Mesodermal cell (in vitro differentiated cells): ENCODE measurements around the gene TMF1.

Experiments
- H3K27ac ChIP-seq: 2 replicates; pipeline ENCODE4 v1.7.0; 2013; ENCODE audit warnings: mild to moderate bottlenecking, low read depth, low read length, moderate library complexity; ENCODE audit not compliant: severe bottlenecking
- H3K36me3 ChIP-seq: 2 replicates; pipeline ENCODE4 v1.7.1; 2013; ENCODE audit warnings: mild to moderate bottlenecking, low read length, moderate library complexity; ENCODE audit not compliant: control insufficient read depth, insufficient read depth
- H3K4me1 ChIP-seq: one replicate; pipeline ENCODE4 v1.7.1; 2013; ENCODE audit warnings: mild to moderate bottlenecking, low read length; ENCODE audit not compliant: insufficient read depth, control insufficient read depth, poor library complexity, severe bottlenecking
- H3K4me3 ChIP-seq: 2 replicates; pipeline ENCODE4 v1.7.0; 2013; ENCODE audit warnings: low read length, control low read depth, mild to moderate bottlenecking; ENCODE audit not compliant: insufficient read depth, poor library complexity, severe bottlenecking; ENCODE audit errors: extremely low read depth
- H3K9me3 ChIP-seq: 2 replicates; pipeline ENCODE4 v1.7.1; 2013; ENCODE audit warnings: mild to moderate bottlenecking, low read length, moderate library complexity; ENCODE audit not compliant: control insufficient read depth
- WGBS, 2 experiments: methylation state at CpG; one replicate each; pipeline ENCODE4 v1.1.5; 2013; ENCODE audit warnings: missing lambda C conversion rate in 2 of 2; ENCODE audit not compliant: insufficient coverage in 2 of 2; 5-methylcytosine and 5-hydroxymethylcytosine counted together

Gene TMF1

GRCh38 chr3:69044608-69045007, 7.5 kb downstream of the TMF1 start:
- H3K4me3 ChIP-seq = no peak overlapping the region
- WGBS, 2 experiments = no CpG with 5 or more reads among the region's 2 CpGs
- H3K36me3 ChIP-seq = peaks cover 71% of the 10 kb centered on the region
- H3K9me3 ChIP-seq = no peaks in the 10 kb centered on the region
- no peaks in the 10 kb centered on the region for H3K4me1 ChIP-seq
- H3K27ac ChIP-seq = no peak overlapping the region

GRCh38 chr3:69033470-69033869, 18.7 kb downstream of the TMF1 start:
- Histone ChIP-seq H3K9me3 (no peaks in the 10 kb centered on the region), H3K4me3 (no peak overlapping the region), H3K4me1 (no peaks in the 10 kb centered on the region), H3K27ac (no peak overlapping the region), H3K36me3 (peaks cover 84% of the 10 kb centered on the region)
- WGBS, 2 experiments = 98% methylated on average over 6 to 7 of the region's 7 CpGs

GRCh38 chr3:69032737-69033136, 19.4 kb downstream of the TMF1 start:
- no peaks in the 10 kb centered on the region for H3K9me3 ChIP-seq
- WGBS, 2 experiments = 97 to 100% methylated on average over 2 to 9 of the region's 9 CpGs
- H3K36me3 ChIP-seq = peaks cover 83% of the 10 kb centered on the region
- H3K4me3 ChIP-seq = no peak overlapping the region
- no peak overlapping the region for H3K27ac ChIP-seq
- H3K4me1 ChIP-seq = no peaks in the 10 kb centered on the region

DNA sequence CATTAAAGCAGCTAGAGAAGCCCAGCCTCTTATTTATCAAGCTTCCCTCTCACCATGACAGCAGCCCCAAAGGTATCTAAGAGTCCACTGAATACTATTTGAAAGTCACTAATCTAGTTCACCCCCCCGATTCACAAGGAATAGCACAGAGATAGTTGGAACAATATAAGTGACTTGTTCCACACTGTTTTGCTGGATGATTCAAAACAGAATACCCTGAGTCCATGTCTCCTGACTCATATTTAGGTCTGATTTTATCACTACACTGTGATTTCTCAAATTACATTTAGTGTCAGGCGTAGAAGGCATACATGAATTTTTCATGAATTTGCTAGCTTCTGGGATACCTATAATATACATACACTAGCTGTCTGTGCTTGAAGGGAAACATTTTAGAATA, 20.0 kb downstream of the TMF1 start:
- peaks cover 83% of the 10 kb centered on the region for H3K36me3 ChIP-seq
- no peak overlapping the region for H3K27ac ChIP-seq
- WGBS, 2 experiments = 100% methylated on average over 1 of the region's 2 CpGs; no CpG with 5 or more reads in 1 of the 2 experiments
- no peaks in the 10 kb centered on the region for H3K9me3 ChIP-seq
- H3K4me3 ChIP-seq = no peak overlapping the region
- H3K4me1 ChIP-seq = no peaks in the 10 kb centered on the region

GRCh38 chr3:69031635-69032034, 20.5 kb downstream of the TMF1 start:
- WGBS, 2 experiments = no CpG with 5 or more reads among the region's 1 CpG
- Histone ChIP-seq H3K36me3 (peaks cover 84% of the 10 kb centered on the region), H3K4me1 (no peaks in the 10 kb centered on the region), H3K4me3 (no peak overlapping the region), H3K27ac (no peak overlapping the region), H3K9me3 (no peaks in the 10 kb centered on the region)

GRCh38 chr3:69020857-69021256, 31.3 kb downstream of the TMF1 start:
- Histone ChIP-seq H3K4me3 (no peak overlapping the region), H3K4me1 (no peaks in the 10 kb centered on the region), H3K9me3 (no peaks in the 10 kb centered on the region), H3K27ac (no peak overlapping the region), H3K36me3 (peaks cover 43% of the 10 kb centered on the region)
- no CpG with 5 or more reads among the region's 4 CpGs for WGBS, 2 experiments

GRCh38 chr3:69020424-69020823, 31.7 kb downstream of the TMF1 start:
- H3K4me1 ChIP-seq = no peaks in the 10 kb centered on the region
- H3K36me3 ChIP-seq = peaks cover 41% of the 10 kb centered on the region
- no peaks in the 10 kb centered on the region for H3K9me3 ChIP-seq
- no CpG with 5 or more reads among the region's 2 CpGs for WGBS, 2 experiments
- H3K4me3 ChIP-seq = no peak overlapping the region
- H3K27ac ChIP-seq = no peak overlapping the region

DNA sequence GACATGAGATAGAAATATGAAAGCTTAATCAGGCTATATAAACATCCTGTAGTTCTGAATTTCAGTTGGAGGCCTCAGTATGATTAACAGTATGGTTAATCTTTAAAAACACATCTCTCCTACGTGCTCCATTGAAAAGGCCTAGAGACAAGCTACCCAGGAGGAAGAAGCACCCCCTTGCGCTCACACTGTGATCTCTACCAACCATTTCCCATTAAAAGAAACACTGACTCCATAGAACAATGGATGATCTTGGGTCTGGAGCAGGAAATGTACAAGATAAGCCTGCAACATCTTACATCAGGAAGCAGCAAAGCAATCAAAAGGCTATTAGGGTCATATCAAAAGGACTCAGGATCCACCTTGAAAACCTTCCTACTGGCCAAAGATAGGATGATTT, 35.2 kb downstream of the TMF1 start:
- Histone ChIP-seq H3K4me1 (peaks cover 6% of the 10 kb centered on the region), H3K36me3 (peaks cover 33% of the 10 kb centered on the region), H3K9me3 (no peaks in the 10 kb centered on the region), H3K4me3 (no peak overlapping the region), H3K27ac (no peak overlapping the region)
- no CpG with 5 or more reads among the region's 2 CpGs for WGBS, 2 experiments

- 100% methylated on average over 3 to 4 of the region's 4 CpGs for WGBS, 2 experiments
- H3K36me3 ChIP-seq = peaks cover 38% of the 10 kb centered on the region
- H3K4me3 ChIP-seq = no peak overlapping the region
- H3K9me3 ChIP-seq = no peaks in the 10 kb centered on the region
- H3K27ac ChIP-seq = no peak overlapping the region
- H3K4me1 ChIP-seq = peaks cover 14% of the 10 kb centered on the region
Measured at GRCh38 chr3:69016102-69016501, 36.0 kb downstream of the TMF1 start.

GRCh38 chr3:69014022-69014580, 38.0 kb downstream of the TMF1 start:
- 4 to 20% methylated on average over 2 to 4 of the region's 11 CpGs for WGBS, 2 experiments
- H3K4me3 ChIP-seq = peak overlapping the region; percentile 65
- H3K27ac ChIP-seq = peak overlapping the region; percentile 87
- peaks cover 39% of the 10 kb centered on the region for H3K36me3 ChIP-seq
- no peaks in the 10 kb centered on the region for H3K9me3 ChIP-seq
- H3K4me1 ChIP-seq = peaks cover 27% of the 10 kb centered on the region

- H3K4me1 ChIP-seq = peaks cover 34% of the 10 kb centered on the region
- H3K27ac ChIP-seq = peak within 1 kb of the TSS; percentile 87
- no peaks in the 10 kb centered on the region for H3K9me3 ChIP-seq
- H3K36me3 ChIP-seq = peaks cover 36% of the 10 kb centered on the region
- WGBS, 2 experiments = 0% methylated on average over 68 to 88 of the region's 96 CpGs
- peak within 1 kb of the TSS; percentile 65 for H3K4me3 ChIP-seq
Measured at GRCh38 chr3:69013253-69014021, 38.7 kb downstream of the TMF1 start, which contains the start of gene EOGT. Gene EOGT (minus strand): TSS chr3:69013684. CDS start chr3:69009846, 3,838 bp downstream.
